GM21723 (cell line): ENCODE results near the gene AHNAK.
"Not testable (repeated sequence)": the region's sequence is repeated elsewhere in the genome, so short reads cannot be mapped to it uniquely, and the experiment has no call there.

Experiments used
- ATAC-seq: cut with Tn5 transposase; IDR thresholded peaks from one replicate; pipeline ENCODE4 v1.9.1; 2021; ENCODE audit warnings: mild to moderate bottlenecking, moderate library complexity; ENCODE audit not compliant: unreplicated experiment

AHNAK gene

DNA sequence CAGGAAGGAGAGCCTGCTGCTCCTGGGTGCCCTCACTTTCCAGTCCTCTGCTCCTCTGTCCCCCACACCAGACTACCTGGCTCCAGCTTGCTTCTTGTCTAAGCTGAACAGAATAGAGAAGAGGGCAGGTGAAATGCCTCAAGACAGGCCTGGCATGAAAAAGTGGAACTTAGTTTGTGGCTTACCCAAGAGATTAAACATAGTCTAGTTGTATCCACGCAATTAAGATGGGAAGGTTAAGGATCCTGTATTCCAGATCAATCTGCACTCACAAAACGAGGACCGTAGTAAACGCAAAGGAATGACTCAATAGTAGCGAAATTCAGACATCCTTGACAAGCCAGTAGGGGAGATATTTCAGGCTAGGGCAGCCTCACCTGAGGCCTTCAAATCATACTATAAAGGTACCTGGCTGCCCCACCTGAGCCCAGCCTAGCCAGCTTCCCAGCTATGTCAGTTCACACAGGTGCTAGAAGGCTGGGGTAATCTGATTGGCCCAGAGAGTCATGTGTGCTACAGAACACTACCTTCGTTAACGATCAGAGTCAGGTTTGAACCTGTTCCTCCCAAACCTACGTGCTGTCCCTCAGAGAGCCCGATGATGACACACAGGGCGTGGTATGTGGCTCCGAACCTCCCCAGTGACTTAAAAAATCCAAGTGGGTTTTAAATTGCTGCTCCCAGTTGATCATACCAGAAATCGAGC, 46.5 kb downstream of the AHNAK start:
- no peak for ATAC-seq

DNA sequence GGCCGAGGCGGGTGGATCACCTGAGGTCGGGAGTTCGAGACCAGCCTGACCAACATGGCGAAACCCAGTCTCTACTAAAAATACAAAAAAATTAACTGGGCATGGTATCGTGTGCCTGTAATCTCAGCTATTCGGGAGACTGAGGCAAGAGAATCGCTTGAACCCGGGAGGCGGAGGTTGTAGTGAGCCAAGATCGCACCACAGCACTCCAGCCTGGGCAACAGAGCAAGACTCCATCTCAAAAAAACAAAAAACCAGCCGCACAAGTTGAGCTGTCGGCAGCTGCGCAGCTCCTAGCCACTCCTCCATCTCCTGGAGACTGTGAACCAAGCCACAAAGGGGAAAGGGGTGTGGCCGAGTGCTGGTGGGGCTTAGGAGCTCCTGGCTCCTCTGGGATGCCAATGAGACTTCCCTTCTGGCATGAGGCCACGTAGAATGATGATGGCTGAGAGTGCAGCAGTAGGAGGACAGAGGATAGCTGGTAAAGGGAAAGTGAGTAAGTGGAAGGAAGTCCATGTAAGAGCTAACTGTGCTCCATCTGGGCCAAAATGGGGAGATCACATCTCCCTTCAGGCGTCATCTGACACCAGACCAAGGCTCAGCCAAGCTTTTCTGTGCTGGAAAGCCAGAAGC, 47.2 kb downstream of the AHNAK start:
- not testable (repeated sequence) for ATAC-seq

DNA sequence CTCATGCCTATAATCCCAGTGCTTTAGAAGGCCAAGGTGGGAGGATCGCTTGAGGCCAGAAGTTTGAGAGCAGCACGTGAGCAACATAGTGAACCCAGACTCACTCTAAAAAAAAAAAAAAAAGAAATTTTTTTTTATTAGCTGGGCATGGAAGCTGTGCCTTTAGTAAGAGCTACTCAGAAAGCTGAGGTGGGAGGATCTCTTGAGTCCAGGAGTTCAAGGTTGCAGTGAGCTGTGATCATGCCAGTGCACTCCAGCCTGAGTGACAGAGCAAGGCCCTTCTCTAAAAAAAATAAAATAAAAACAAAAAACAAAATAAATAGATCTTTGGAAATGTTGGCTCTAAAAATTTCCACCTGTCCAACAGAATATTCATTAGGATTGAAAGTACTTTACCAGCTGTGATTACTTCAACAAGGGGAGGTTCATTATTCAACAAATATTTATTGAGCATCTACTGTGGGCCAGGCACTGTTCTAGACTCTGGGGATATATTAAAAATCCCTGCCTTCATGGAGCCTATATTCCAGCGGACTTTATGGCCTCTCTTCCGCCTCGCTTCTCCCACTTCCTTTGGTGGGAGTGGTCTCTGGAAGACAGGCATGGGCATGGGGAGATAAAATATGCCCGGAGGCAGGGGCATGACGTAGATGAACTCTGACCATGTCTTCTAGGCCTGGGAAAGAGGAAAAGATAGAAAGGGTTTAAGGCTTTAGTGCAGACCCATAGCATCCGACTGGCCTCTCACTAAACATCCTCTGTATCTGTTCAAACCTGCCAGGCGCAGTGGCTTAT, 47.9 kb downstream of the AHNAK start:
- no peak for ATAC-seq

DNA sequence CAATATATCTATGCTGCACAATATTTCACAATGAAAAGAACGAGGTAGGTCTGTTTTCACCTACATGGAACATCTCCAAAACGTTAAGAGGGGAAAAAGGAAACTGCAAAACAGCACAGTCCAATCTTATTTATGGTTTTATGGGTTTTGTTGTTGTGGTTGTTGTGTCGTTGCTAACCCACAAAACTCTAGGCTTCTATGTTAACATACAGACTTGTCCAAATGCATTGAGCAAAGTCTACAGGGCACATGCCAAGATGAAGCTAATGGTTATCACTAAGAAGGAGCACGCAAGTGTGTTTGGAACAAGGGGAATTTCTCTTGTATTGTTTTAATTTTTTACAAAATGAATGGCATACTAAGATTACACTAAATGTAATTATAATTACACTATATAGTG, 48.6 kb downstream of the AHNAK start:
- no peak for ATAC-seq

DNA sequence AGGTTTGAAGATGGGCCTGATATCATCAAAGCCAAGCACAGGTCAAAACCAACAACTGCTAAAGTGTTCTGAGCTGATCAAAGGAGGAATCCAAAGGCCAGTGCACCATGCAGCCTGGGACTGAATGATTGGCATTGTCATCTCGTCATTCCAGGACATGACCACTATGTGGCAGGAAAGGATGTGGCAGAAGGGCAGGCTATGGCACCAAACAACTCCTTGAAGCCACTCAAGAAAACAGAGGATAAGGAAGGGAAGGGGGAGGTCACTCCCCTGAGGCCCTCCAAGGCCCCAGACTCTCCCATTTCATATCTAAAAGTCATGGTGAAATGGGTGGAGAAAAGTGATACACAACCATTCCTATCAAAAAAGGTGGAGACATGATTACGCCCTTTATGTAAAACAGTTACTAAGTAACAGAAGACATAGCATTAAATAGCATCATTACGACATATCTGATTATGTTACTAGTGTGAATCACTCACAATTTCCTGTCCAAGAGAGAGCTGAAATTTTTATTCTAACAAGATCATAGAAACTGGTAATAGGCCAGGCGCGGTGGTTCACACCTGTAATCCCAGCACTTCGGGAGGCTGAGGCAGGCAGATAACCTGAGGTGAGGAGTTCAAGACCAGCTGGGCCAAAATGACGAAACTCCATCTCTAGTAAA, 49.3 kb downstream of the AHNAK start:
- no peak for ATAC-seq

DNA sequence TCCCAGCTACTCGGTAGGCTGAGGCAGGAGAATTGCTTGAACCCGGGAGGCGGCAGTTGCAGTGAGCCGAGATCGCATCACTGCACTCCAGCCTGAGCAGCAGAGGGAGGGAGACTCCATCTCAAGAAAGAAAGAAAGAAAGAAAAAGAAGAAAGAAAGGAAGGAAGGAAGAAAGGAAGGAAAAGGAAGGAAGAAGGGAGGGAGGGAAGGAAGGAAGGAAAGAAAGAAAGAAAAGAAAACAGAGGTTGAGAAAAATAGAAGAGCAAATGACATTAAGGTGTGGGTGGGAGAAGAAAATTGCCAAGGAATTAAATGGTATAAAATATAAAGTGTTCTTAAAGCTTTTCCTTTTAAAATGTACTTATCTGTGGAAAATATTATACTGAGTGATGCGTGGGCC, 49.9 kb downstream of the AHNAK start:
- no peak for ATAC-seq

DNA sequence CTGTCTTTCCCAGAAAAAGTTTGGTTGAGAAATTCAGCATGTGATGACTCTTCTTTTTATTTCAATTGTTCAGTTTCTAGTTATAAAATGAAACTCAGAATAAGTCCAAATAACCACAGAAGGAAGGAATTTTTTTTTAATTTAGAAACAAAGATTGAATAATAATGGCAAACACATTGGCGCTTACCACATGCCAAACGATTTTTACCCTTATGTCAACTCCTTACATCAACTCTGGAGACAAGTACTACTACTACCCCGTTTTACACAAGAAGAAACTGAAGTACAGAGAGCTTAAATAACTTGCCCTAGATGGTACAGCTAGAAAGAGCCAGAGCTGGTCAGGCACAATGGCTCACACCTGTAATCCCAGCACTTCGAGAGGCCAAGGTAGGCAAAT, 52.4 kb downstream of the AHNAK start:
- no peak for ATAC-seq

DNA sequence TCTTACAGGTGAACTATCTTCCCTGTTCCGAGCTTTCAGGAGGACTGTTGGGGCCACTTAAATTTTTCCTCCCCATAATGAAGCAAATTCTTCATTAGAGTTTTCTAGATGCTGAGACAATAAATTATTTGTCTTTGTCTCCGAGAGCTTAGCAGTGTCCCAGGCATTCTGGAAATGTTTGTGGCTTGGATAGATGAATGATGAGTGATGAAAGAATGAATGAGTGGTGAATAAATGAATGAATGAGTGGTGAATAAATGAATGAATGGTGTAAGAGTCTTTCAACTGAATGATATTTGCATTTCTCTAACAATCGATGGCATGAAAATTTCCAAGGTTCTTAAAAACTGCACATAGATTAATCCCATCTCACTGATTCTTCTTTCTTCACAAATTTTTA, 52.8 kb downstream of the AHNAK start:
- no peak for ATAC-seq

DNA sequence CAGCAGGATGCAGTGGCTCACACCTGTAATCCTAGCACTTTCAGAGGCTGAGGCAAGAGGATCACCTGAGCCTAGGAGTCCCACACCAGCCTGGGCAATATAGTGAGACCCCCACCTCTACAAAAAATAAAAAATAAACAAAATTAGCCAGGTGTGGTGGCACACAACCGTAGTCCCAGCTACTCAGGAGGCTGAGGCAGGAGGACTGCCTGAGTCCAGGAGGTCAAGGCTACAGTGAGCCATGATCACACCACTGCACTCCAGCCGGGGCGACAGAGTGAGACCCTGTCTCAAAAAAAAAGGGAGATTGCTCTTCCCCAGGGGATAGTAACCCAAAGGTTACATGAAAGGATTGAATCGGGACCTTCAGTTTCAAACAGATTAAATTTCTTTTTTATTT, 54.0 kb downstream of the AHNAK start:
- ATAC-seq = no peak

DNA sequence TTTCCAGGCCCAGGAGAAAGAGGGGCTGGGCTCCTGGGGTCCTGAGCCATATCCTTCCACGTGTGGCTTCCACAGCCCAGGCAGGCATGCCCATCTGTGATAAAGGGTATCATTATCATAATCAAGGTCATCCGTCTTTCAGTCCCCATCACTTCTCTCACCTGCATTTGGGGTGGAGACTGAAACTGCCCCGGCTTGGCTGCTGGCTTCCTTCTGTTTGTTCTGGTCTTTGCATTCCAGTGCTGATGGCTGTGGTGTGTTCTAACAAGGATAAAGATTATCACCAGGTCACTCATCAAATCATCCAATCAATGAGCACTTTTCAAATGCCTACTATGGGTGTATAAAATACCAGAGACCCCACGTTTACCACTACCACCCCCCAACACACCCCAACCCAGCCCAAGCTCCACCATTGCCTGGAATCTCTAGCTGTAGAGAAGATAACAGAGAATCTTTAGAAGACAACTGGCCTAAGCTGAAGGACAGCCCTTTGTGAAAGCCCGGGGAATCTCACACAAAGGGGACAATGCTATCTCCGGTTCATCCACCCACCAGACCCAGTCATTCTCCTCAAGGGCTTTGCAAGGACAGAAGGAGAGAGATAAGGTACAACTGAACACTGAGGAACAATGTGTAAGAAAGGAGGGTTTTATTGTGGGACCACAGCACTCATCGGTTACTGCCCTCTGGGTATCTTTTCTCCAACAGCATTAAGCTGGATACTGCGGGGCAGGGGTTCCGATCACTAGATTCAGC, 54.9 kb downstream of the AHNAK start:
- no peak for ATAC-seq

DNA sequence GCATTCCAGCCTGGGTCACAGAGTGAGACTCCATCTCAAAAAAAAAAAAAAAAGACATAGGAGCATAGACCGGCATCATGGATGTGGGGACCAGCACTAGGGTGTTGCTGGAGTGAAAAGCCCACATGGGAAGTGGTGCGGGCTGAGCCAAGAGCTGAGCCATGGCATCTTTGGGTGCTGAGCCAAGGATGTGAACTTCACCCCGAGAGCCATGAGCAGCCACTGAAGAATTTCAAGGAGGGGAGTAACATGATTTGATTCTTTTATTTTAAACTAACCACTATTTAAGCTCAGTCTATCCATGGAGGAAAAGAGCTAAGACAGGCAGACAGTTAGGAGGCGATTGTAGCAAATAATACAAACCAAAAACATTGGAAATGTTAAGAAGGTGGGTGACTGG, 57.4 kb downstream of the AHNAK start:
- ATAC-seq = no peak

DNA sequence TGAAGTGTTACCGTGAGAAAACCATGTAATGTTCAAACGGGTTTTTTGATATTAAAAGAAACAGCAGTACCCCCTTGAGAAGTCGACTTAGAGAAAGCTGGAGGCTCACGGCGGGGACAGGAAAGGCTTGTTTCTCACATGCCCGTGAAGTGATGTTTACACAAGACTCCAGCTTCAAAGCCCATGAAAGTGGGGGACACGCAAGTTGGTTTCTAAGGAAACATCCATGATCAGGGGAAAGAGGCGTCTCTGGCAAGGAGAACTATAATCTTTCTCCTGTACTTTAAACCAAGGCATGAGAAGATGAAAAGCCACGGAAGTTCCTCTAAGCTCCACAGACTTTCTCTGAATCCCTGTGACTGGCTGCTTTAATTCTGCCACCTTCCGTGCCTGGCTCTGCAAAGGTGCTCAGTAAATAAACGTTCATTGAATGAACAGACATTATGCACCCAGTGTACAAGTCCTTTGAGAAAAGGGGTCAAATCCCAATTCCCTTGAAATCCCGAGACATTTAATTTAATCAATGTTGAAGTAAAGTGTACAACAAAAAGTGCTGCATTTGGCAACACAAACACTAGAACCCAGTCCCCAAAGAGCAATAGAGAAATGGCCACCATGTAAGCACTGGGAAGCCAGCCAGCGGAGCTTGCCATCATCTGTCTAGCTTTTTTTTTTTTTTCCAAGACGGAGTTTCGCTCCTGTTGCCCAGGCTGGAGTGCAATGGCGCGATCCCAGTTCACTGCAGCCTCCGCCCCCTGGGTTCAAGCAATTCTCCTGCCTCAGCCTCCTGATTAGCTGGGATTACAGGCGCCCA, 58.7 kb downstream of the AHNAK start:
- no peak for ATAC-seq

DNA sequence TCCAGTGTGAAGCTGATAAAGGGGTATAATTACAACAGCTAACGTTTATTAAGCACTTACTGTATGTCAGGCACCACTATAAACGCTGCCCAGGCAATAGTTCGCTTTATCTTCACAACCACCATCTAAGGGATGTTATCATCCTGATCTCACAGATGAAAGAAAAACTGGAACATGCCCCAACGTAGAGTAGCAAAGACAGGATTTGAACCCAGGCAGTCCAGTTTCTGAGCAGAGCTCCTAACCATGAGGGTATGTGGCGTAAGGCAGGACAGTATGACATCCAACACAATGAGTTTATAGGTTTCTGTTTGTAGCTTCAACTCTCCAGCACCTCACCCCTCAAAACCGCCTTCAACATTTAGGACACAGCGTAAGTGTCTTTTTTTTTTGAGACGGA, 59.5 kb downstream of the AHNAK start:
- no peak for ATAC-seq

DNA sequence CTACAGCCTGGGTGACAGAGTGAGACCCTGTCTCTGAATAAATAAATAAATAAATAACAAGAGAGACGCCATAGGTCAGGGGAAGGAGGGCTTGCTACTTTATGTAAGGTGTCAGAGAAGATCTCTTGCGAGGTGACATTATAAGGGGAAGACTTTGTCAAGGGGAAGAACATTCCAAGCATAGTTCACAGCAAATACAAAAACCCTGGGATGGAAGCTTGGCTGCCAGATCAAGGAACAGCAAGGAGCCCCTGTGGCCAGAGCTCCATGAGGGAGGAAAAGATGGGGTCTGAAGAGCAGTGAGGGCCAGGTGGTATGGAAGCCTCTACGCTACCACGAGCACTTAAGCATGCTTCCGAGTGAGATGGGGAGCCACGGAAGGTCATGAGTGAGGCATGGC, 62.3 kb downstream of the AHNAK start:
- ATAC-seq = no peak

DNA sequence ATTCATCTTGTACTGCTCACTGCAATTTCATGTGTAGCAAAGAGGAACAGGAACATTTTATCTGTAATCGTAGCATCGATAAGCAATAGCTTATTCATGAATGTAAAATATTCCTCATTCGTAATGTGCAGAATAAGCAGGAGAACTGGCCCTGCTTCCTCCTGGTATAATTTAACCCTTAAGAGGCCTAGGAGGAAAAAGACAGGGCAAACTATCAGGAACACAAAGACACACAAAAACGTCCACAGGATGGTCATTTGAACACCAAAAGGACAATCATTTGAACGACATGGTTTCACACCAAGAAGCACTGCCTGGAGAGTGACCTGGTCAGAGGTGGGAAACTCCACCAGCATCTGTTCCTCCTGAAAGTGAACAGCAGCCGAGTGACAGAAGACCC, 63.9 kb downstream of the AHNAK start:
- no peak for ATAC-seq

DNA sequence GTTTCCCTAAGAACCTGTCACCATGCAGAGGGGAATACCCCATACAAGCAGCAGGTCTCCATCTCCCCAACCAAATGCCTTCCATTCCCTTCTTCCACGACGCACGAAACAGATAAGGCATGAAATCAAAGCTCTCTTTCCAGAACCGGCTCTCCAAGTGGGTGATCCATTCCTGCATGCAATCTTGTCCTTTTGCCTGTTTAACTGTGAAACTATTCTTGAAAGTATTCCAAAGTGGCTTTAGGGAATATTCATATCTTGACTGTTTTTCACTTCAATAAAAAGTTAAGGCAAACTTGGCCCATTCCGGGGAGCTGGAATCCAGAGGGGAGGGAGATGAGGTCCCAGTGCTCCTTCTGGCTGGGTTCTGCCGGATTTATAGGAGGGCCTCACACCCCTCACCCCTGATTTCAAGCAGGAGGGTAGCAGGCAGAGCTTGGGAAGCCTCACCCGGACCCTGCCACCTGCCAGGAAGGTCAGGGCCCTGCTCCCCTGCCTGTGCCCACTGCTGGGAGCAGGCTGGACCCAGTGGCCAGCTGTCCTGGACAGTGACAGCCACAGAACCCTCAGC, 66.9 kb downstream of the AHNAK start:
- ATAC-seq = no peak

DNA sequence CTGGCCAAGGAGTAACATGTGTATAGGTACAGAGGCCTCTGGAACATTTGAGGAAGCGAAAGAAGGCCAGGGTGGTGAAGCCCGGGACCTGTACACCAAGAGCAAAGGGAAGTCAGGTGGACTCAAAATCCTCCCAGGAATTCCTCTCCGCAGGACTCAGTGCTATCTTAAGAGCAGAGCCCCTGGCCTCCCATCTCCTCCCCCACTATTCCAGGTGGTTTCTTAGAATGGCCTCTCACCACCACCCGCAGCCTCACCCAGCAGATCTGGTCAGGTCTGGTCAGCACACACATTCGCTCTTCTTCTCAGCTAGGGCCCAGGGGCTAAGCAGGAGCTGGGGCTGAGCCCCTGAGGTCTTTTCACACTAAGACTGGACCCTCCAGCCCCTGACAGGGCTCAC, 68.7 kb downstream of the AHNAK start:
- ATAC-seq = no peak

DNA sequence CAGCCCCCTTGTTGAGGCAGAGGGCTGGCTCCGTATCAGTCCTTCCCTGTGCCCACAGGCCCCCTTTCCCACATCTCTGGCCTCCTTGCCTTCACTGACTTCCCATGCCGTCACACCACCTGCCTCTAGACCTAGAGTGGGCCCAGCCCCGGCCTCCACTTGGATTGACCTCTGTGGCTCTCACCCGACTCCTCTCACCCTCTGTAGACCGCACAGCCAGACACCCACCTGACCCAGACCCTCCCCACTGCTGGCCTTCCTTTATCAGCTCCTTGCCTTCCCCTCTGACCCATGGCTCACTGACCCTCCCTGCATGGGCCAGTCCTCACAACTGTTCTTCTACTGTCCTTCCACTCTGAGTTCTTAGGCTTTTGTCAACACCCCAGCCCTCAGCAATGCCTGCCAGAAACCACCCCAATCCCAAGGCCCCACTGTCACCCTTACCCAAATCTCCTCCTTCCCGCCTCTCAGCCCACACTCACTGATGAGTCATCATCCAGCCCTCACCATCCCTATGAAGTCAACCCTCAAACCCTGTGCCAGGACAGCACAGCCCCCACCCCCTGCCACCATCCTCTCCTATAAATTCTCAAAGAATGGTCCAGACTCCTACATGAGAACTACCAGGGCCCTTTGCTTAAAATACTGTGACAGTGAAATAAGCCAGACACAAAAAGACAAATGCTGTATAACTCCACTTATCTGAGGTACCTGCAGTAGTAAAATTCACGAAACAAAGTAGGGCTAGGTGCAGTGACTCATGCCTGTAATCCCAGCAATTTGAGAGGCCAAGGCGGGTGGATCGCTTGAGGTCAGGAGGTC, 74.3 kb downstream of the AHNAK start:
- no peak for ATAC-seq

DNA sequence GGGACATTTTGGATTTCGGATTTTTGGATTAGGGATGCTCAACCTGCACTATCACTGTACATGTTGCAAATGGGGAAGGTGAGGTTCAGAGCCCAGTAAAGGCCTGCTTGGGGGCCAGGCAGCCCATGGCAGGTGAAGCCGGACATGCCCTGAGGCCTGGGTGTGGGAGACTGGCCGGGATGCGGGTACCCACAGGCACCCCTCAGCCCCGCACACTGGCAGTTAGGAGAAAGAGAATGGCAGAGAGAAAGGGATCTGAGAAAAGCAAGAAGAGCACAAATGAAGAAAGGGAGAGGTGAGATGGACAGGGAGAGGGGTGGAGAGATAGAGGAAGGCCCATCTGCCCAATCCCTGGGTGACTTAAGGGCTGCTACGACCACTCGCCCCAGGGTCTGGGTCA, 75.0 kb downstream of the AHNAK start:
- ATAC-seq = no peak
